K562 (cell line): ENCODE results near the gene SLC6A9. TPM values are rescaled to one million over a fixed set of nuclear protein-coding genes. Genes with fewer than 3 reads are reported as not detected.
A peak's percentile ranks its signal among the peaks of the same experiment; 100 is the strongest.

Source experiments
- ATAC-seq: fragments of 200-7000 bp; cut with Tn5 transposase; 3 replicates; pipeline ENCODE4 v1.9.1; 2020; ENCODE audit warnings: moderate library complexity
- BruUV-seq: library from RNA; stranded (reverse); fragments of 400-500 nt; replicated peaks from 2 replicates; lab custom pipeline; 2021; lab: Mats Ljungman, UMichigan
- CTCF ChIA-PET: fragments of 300-600 bp; formaldehyde crosslinking; extraction: SDS; loops from one replicate; lab custom pipeline; 2021; ENCODE audit warnings: low intra/inter-chr PET ratio; lab: Yijun Ruan, JAX
- POLR2A ChIA-PET: fragments of 300-600, 350-650 bp; sonication (Branson Sonifier 250); formaldehyde crosslinking; extraction: SDS; loops from one replicate; lab custom pipeline; 2021; ENCODE audit warnings: antibody characterized with exemption, inconsistent platforms; lab: Yijun Ruan, JAX
- DNase-seq, 4 experiments: peaks; one replicate each; pipeline versions ENCODE4 v3.0.0 to v3.0.0-alpha.2; 2011 to 2018; ENCODE audit warnings: low spot score in 3 of 4, mixed read lengths in 3 of 4; ENCODE audit errors: extremely low read depth in 1 of 4
- FAIRE-seq: peaks from 2 replicates; lab custom pipeline; 2011; peaks lifted over from hg19 to GRCh38; lab: Jason Lieb, UNC
- H2AFZ ChIP-seq: 2 replicates; pipeline ENCODE4 v1.6.0; 2011; ENCODE audit warnings: low read depth, low read length, control low read depth, inconsistent platforms
- H3K27ac ChIP-seq: fragments of 200-600 bp; 3 replicates; pipeline ENCODE4 v1.8.0; 2011; ENCODE audit warnings: low read depth, mild to moderate bottlenecking, control low read depth, inconsistent platforms, low read length, moderate library complexity, mixed read lengths; ENCODE audit errors: extremely low read depth
- H3K27me3 ChIP-seq, 2 experiments: fragments of 300-600 bp in 1 of 2; 2 replicates in 1 of 2; 3 replicates in 1 of 2; pipeline versions ENCODE4 v1.6.0 to v1.8.0; 2011; ENCODE audit warnings: inconsistent platforms in 2 of 2, low read length in 2 of 2, mild to moderate bottlenecking in 1 of 2, mixed read lengths in 1 of 2, moderate library complexity in 1 of 2; ENCODE audit not compliant: control insufficient read depth in 2 of 2, insufficient read depth in 2 of 2
- H3K36me3 ChIP-seq: fragments of 300-600 bp; 3 replicates; pipeline ENCODE4 v1.8.0; 2011; ENCODE audit warnings: mild to moderate bottlenecking, low read length, inconsistent platforms; ENCODE audit not compliant: control insufficient read depth, insufficient read depth
- H3K4me1 ChIP-seq, 2 experiments: fragments of 200-600 bp in 1 of 2; replicated peaks in 1 of 2; 2 replicates in 1 of 2; 3 replicates in 1 of 2; pipeline versions ENCODE4 v1.5.1 to v1.8.0; 2011; ENCODE audit warnings: inconsistent platforms in 2 of 2, low read length in 2 of 2, mild to moderate bottlenecking in 1 of 2, mixed read lengths in 1 of 2, moderate library complexity in 1 of 2; ENCODE audit not compliant: control insufficient read depth in 2 of 2, insufficient read depth in 2 of 2
- H3K4me2 ChIP-seq: 2 replicates; pipeline ENCODE4 v1.6.1; 2011; ENCODE audit warnings: low read length, control low read depth, inconsistent platforms, mixed read lengths; ENCODE audit not compliant: insufficient read depth
- H3K4me3 ChIP-seq: fragments of 200-600 bp; sonication (generic), shearing (Covaris generic); 2 replicates; pipeline ENCODE4 v1.5.1; 2016; ENCODE audit warnings: control low read depth, inconsistent platforms
- H3K79me2 ChIP-seq: fragments of 200-600 bp; 3 replicates; pipeline ENCODE4 v1.8.0; 2011; ENCODE audit warnings: low read length, inconsistent platforms; ENCODE audit not compliant: control insufficient read depth, insufficient read depth
- H3K9ac ChIP-seq, 2 experiments: 2 replicates each; pipeline versions ENCODE4 v1.6.0 to v1.6.1; 2011; ENCODE audit warnings: low read depth in 2 of 2, low read length in 2 of 2, control low read depth in 1 of 2, inconsistent platforms in 1 of 2, mild to moderate bottlenecking in 1 of 2, mixed read lengths in 1 of 2; ENCODE audit not compliant: insufficient read depth in 1 of 2
- H3K9me1 ChIP-seq: one replicate; pipeline ENCODE4 v1.6.0; 2011; ENCODE audit warnings: inconsistent platforms, mild to moderate bottlenecking, low read length, moderate library complexity; ENCODE audit not compliant: control insufficient read depth, insufficient read depth
- H3K9me3 ChIP-seq: replicated peaks from 2 replicates; pipeline ENCODE4 v1.5.1; 2011; ENCODE audit warnings: low read depth, low read length, inconsistent platforms; ENCODE audit not compliant: control insufficient read depth, insufficient read depth
- H4K20me1 ChIP-seq: replicated peaks from 2 replicates; pipeline ENCODE4 v1.6.1; 2011; ENCODE audit warnings: low read length, inconsistent platforms, mixed read lengths; ENCODE audit not compliant: control insufficient read depth, insufficient read depth
- NCOA4 ChIP-seq: fragments of 450-650 bp; IDR thresholded peaks from 2 replicates; pipeline ENCODE4 v1.6.1; 2018; ENCODE audit warnings: mild to moderate bottlenecking; ENCODE audit not compliant: partially characterized antibody
- PCBP2 ChIP-seq: fragments of 200-400 bp; formaldehyde crosslinking; IDR thresholded peaks from 2 replicates; pipeline ENCODE4 v1.6.1; 2018; ENCODE audit warnings: low read length, low read depth, mild to moderate bottlenecking, moderate library complexity; ENCODE audit not compliant: poor library complexity, severe bottlenecking
- POLR2AphosphoS5 ChIP-seq: IDR thresholded peaks from 2 replicates; pipeline ENCODE4 v1.6.1; 2011; ENCODE audit warnings: mild to moderate bottlenecking, low read depth, low read length, moderate library complexity; ENCODE audit not compliant: control insufficient read depth, insufficient read depth
- SMAD2 ChIP-seq: fragments of 150-350 bp; IDR thresholded peaks from 2 replicates; pipeline ENCODE4 v1.6.1; 2014; ENCODE audit warnings: low read depth, mild to moderate bottlenecking, low read length
- SRSF1 ChIP-seq: fragments of 200-400 bp; formaldehyde crosslinking; IDR thresholded peaks from 2 replicates; pipeline ENCODE4 v1.6.1; 2017; ENCODE audit warnings: mild to moderate bottlenecking, low read depth, low read length, moderate library complexity
- ZBTB40 ChIP-seq, 2 experiments: fragments of 450-650 bp in 1 of 2; sonication (generic) in 1 of 2; formaldehyde crosslinking in 1 of 2; IDR thresholded peaks; 2 replicates each; pipeline versions ENCODE4 v1.7.1 to v1.9.0; 2016 to 2022; ENCODE audit warnings: inconsistent platforms in 1 of 2, mild to moderate bottlenecking in 1 of 2, missing genetic modification reagents in 1 of 2
- ZBTB43 ChIP-seq: sonication (generic); formaldehyde crosslinking; IDR thresholded peaks from 2 replicates; pipeline ENCODE4 v1.8.0; 2023; ENCODE audit warnings: mild to moderate bottlenecking, missing genetic modification reagents
- ZNF274 ChIP-seq: IDR thresholded peaks from 2 replicates; pipeline ENCODE4 v1.6.1; 2011; ENCODE audit warnings: low read depth, mild to moderate bottlenecking, low read length, moderate library complexity, borderline replicate concordance
- ZNF311 ChIP-seq: fragments of 250-450 bp; sonication (Bioruptor Pico); IDR thresholded peaks from 2 replicates; pipeline ENCODE4 v1.4.0; 2020; ENCODE audit warnings: mild to moderate bottlenecking, moderate library complexity
- WGBS: fragments of 100-300 bp; shearing (Covaris generic); methylation state at CpG from one replicate; pipeline ENCODE4 v1.1.6; 2016; ENCODE audit warnings: low coverage, mixed read lengths; ENCODE audit not compliant: insufficient coverage; ENCODE audit errors: missing lambda C conversion rate; 5-methylcytosine and 5-hydroxymethylcytosine counted together
- in situ Hi-C: fragments of 300-500 bp; cut with MboI; formaldehyde crosslinking; loops from 4 replicates; pipeline ENCODE4 v1.15.0; 2018; ENCODE audit warnings: inconsistent platforms, mixed read lengths
- intact Hi-C: fragments of 100-400 bp; cut with micrococcal nuclease; formaldehyde crosslinking; loops from 2 replicates; pipeline ENCODE4 v1.14.2; 2022
- polyA plus RNA-seq, 8 experiments: library from polyadenylated mRNA; depleted of rRNA in 4 of 8; stranded (reverse) in 5 of 8; unstranded in 3 of 8; fragments of >200 nt; fragmentation: Nextera tagmentation in 2 of 8; fragmentation: Illumina TruSeq in 1 of 8; extraction: Ambion mirVana in 2 of 8; extraction: Trizol in 1 of 8; gene quantifications; 2 replicates each; pipeline versions ENCODE4 v1.2.1 to v1.2.3, GENCODE V29; 2011 to 2014; ENCODE audit warnings: inconsistent platforms in 1 of 8, missing spikeins in 1 of 8
- total RNA-seq, 7 experiments: library from RNA; depleted of rRNA in 6 of 7; stranded (reverse); fragments of >200 nt in 6 of 7; fragmentation: Illumina TruSeq in 2 of 7; extraction: Trizol in 2 of 7; gene quantifications; 2 replicates each; pipeline versions ENCODE4 v1.2.1 to v1.2.3, GENCODE V29; 2011 to 2021; ENCODE audit warnings: low replicate concordance in 1 of 7

SLC6A9 gene
- total and polyA plus RNA-seq, 9 of the 15 experiments (the other 6 are each of a cell fraction or from before 2014, with no cell fraction given) = 0.17 to 18.7 (median 2.9) TPM

- ATAC-seq = peak; percentile 81
- Histone ChIP-seq H4K20me1 (no peaks in the 10 kb centered on the region), H3K9ac (peak within 1 kb of the TSS; percentile 65 to 95), H3K79me2 (no peaks in the 10 kb centered on the region), H3K9me3 (no peaks in the 10 kb centered on the region), H2AFZ (peak within 1 kb of the TSS; percentile 96), H3K27ac (peak within 1 kb of the TSS; percentile 51), H3K9me1 (no peaks in the 10 kb centered on the region), H3K4me1 (peaks cover 15 to 44% of the 10 kb centered on the region in 2 experiments; a peak in 4 of 5 replicates), H3K4me3 (peak within 1 kb of the TSS; percentile 74), H3K36me3 (peaks cover 8% of the 10 kb centered on the region; the same call in 1 of the 3 replicates), H3K4me2 (peak within 1 kb of the TSS; percentile 81), H3K27me3 (no peaks in the 10 kb centered on the region)
- CTCF ChIA-PET = interaction anchor here (0.8 kb wide), 1 partner anchor 763 kb away, joined by 4 read pairs; no protein-coding TSS in a partner anchor
- in situ Hi-C loops = no loop called here
- intact Hi-C loops = loop anchor here (2.0 to 10.0 kb wide), 3 partner anchors 17 to 303 kb away; partner anchors contain the start of gene ATP6V0B
- no TSS peak for BruUV-seq
- peak; percentile 89 to 94 (median 92) for DNase-seq
- WGBS = 3% methylated on average over 51 of the region's 66 CpGs
- POLR2A ChIA-PET = interaction anchor here (0.5 to 1.9 kb wide), 12 partner anchors 14 to 583 kb away, joined by 3 to 6 read pairs (median 3); partner anchors contain the start of genes ATP6V0B and ERI3
- no peak for FAIRE-seq
- TF ChIP-seq SRSF1 = peak; percentile 87; the same call in 1 of the 2 replicates
- no peak for TF ChIP-seq ZBTB43 (CRISPR knock-in tag)
- TF ChIP-seq ZBTB40 (IDR thresholded peaks at IDR 0.05) = peak; percentile 67; the same call in 1 of the 2 replicates
- no peak for TF ChIP-seq ZBTB40 (CRISPR knock-in tag; IDR thresholded peaks at IDR 0.05)
- TF ChIP-seq ZNF274 = no peak
- no peak for TF ChIP-seq PCBP2
- no peak for TF ChIP-seq ZNF311 (CRISPR knock-in tag)
- TF ChIP-seq SMAD2 = no peak
- TF ChIP-seq POLR2AphosphoS5 = no peak
- TF ChIP-seq NCOA4 = no peak
Observed at GRCh38 chr1:43991476-43992231, 39.6 kb downstream of the SLC6A9 start, which contains the start of gene CCDC24. TSS of gene CCDC24 (plus strand) at chr1:43991599. CDS start at chr1:43991879, 280 bp downstream.
